Neural crest cell (in vitro differentiated cells): ENCODE results near the gene ZNF124. TPM values are rescaled to one million over a fixed set of nuclear protein-coding genes. Genes with fewer than 3 reads are reported as not detected.
A peak's percentile ranks its signal among the peaks of the same experiment; 100 is the strongest.
"Not testable (repeated sequence)": the region's sequence is repeated elsewhere in the genome, so short reads cannot be mapped to it uniquely, and the experiment has no call there.

Source experiments
- DNase-seq: peaks from one replicate; pipeline ENCODE4 v3.0.0; 2021; ENCODE audit warnings: low read depth, mixed read lengths, low spot score
- H3K27ac Mint-ChIP-seq: one replicate; pipeline ENCODE4 v1.8.0; 2021; ENCODE audit warnings: mild to moderate bottlenecking, mixed read lengths; ENCODE audit not compliant: unreplicated experiment
- H3K27me3 Mint-ChIP-seq: 2 replicates; pipeline ENCODE4 v1.8.0; 2021; ENCODE audit warnings: low read depth, mild to moderate bottlenecking, mixed read lengths
- H3K36me3 Mint-ChIP-seq: 2 replicates; pipeline ENCODE4 v1.8.0; 2021; ENCODE audit warnings: low read depth, mild to moderate bottlenecking, mixed read lengths
- H3K4me1 Mint-ChIP-seq: 2 replicates; pipeline ENCODE4 v1.8.0; 2021; ENCODE audit warnings: mixed read lengths
- H3K4me3 Mint-ChIP-seq: one replicate; pipeline ENCODE4 v1.8.0; 2021; ENCODE audit warnings: mild to moderate bottlenecking, mixed read lengths
- H3K9me3 Mint-ChIP-seq: 2 replicates; pipeline ENCODE4 v1.8.0; 2021; ENCODE audit warnings: mixed read lengths
- total RNA-seq: library from RNA; stranded (reverse); gene quantifications from 2 replicates; pipeline ENCODE4 v1.2.1, GENCODE V29; 2021
- TF ChIP-seq, protein P1 (sequence below): fragments of 200-600 bp; sonication (generic); conservative IDR thresholded peaks from 2 replicates; pipeline ENCODE4 v1.5.0; 2021; ENCODE audit warnings: antibody characterized with exemption, mild to moderate bottlenecking

ZNF124 gene
- total RNA-seq, 1 donor from 2014 or later: 87.0 TPM

DNA sequence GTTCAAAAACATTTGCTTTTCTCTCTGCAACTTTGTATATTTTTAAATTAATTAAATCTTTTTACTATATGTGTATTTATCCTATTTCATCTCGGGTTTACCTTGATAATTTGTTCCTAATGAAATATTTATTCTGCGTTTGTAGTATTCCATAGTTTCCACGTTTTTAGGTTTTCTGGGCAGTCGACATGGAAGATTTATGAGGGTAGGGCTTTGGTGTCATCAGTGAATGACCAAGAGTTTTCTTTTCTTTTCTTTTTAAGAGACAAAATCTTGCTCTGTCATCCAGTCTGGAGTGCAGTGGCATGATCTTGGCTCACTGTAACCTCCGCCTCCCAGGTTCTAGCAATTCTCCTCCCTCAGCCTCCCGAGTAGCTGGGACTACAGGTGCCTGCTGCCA is 50.4 kb downstream of the ZNF124 start:
- H3K27ac Mint-ChIP-seq: no peak overlapping the region
- H3K27me3 Mint-ChIP-seq: no peaks in the 10 kb centered on the region
- peaks cover 3% of the 10 kb centered on the region for H3K9me3 Mint-ChIP-seq
- TF ChIP-seq, protein P1, sequence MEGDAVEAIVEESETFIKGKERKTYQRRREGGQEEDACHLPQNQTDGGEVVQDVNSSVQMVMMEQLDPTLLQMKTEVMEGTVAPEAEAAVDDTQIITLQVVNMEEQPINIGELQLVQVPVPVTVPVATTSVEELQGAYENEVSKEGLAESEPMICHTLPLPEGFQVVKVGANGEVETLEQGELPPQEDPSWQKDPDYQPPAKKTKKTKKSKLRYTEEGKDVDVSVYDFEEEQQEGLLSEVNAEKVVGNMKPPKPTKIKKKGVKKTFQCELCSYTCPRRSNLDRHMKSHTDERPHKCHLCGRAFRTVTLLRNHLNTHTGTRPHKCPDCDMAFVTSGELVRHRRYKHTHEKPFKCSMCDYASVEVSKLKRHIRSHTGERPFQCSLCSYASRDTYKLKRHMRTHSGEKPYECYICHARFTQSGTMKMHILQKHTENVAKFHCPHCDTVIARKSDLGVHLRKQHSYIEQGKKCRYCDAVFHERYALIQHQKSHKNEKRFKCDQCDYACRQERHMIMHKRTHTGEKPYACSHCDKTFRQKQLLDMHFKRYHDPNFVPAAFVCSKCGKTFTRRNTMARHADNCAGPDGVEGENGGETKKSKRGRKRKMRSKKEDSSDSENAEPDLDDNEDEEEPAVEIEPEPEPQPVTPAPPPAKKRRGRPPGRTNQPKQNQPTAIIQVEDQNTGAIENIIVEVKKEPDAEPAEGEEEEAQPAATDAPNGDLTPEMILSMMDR: no peak
- no peak overlapping the region for H3K4me3 Mint-ChIP-seq
- no peaks in the 10 kb centered on the region for H3K4me1 Mint-ChIP-seq
- DNase-seq: no peak
- H3K36me3 Mint-ChIP-seq: peaks cover 12% of the 10 kb centered on the region

DNA sequence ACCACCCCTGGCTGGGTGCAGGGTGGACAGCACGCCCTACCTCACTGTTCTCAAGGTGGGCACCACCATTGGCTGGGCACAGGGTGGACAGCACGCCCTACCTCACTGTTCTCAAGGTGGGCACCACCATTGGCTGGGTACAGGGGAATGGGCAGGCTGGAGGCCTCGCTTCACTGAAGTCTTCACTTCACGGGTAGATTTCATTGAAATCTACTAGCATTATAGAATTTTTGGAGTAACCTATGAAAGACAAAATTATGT is 51.5 kb downstream of the ZNF124 start:
- not testable (repeated sequence) for H3K27me3 Mint-ChIP-seq, H3K4me1 Mint-ChIP-seq, H3K9me3 Mint-ChIP-seq, H3K4me3 Mint-ChIP-seq, H3K27ac Mint-ChIP-seq, DNase-seq
- peaks cover 12% of the 10 kb centered on the region for H3K36me3 Mint-ChIP-seq

DNA sequence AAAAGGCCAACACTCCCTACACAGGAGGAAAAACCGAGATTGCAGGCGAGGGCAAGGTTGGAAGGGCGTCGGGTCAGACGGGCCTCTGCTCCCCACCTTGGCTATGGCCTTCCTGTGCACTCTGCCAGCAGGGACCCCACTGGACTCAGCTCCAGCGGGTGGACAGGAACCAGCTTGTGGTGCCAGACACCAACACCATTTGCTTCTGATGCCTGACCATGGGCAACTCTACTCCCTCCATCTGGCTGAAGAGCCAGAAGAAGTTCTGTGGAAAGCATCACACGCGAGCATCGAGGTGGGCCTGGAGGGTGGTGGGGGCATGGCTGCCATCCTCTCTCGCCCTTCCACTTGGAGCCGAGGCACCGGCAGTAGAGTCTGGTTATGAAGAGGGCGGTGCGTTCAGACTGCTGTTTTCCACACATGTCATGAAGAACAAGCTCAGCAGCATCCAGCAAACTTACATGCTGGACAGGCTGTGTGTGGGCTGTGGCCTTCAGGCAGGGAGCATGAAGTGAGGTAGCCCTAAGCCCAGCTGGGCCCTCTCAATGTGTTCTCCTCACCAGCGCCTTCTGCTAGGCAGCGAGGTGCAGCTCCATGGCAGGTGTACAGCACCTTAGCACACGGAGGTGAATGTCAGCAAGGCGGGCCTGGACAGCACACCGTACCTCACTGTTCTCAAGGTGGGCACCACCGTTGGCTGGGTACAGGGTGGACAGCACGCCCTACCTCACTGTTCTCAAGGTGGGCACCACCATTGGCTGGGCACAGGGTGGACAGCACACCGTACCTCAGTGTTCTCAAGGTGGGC is 52.0 kb downstream of the ZNF124 start:
- H3K27ac Mint-ChIP-seq: no peak overlapping the region
- peaks cover 10% of the 10 kb centered on the region for H3K36me3 Mint-ChIP-seq
- H3K27me3 Mint-ChIP-seq: peaks cover 3% of the 10 kb centered on the region
- peaks cover 3% of the 10 kb centered on the region for H3K9me3 Mint-ChIP-seq
- TF ChIP-seq, protein P1: no peak
- no peak overlapping the region for H3K4me3 Mint-ChIP-seq
- no peak for DNase-seq
- H3K4me1 Mint-ChIP-seq: no peaks in the 10 kb centered on the region

DNA sequence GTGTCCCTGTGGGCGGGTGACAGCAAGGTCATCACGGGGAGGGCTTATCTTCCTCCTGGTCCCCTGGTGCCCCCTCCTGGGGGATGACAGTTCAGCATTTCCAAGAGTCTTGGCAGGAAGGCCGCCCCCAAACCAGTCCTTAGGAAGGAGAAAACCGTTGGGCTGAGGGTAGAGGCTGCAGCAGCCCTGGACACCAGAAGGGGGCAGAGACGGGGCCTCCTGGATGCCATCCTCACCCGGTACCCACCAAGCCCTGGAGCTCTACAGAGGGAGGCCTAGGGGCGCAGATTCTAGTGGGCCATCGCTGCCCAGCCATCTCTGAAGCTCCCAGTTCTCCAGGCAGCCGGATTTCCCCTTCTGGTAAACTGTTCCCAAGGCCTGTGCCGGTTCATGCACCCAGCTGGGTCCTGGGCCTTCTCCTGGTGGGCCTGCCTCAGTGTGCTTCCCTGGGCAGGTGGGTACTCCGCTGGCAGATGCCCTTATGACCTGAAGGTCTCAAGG is 52.8 kb downstream of the ZNF124 start:
- TF ChIP-seq, protein P1: peak; percentile 33
- Mint-ChIP-seq H3K27ac (no peak overlapping the region), H3K4me1 (no peaks in the 10 kb centered on the region), H3K27me3 (peaks cover 3% of the 10 kb centered on the region), H3K9me3 (no peaks in the 10 kb centered on the region), H3K4me3 (no peak overlapping the region), H3K36me3 (peaks cover 5% of the 10 kb centered on the region)
- no peak for DNase-seq

DNA sequence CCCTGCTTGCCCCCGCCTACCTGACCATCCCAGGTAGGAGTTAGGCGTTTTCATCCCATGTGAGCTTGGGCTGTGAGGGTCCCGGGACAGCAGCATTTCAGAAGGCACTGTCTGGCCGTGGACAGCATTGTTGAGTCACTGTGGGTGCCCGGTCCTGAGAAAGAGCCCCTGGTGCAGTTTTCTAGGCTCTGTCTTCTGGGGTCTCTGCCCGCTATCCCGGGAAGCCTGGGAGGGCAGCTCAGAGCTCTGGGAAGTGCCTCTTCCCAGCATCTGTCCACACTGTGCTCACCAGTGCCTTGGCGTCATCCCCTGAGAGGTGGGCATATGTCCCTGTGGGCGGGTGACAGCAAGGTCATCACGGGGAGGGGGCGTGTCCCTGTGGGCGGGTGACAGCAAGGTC is 56.3 kb downstream of the ZNF124 start:
- no peaks in the 10 kb centered on the region for H3K9me3 Mint-ChIP-seq
- no peak for DNase-seq
- TF ChIP-seq, protein P1: no peak
- peak overlapping the region; percentile 41 for H3K4me3 Mint-ChIP-seq
- H3K4me1 Mint-ChIP-seq: peaks cover 5% of the 10 kb centered on the region
- H3K36me3 Mint-ChIP-seq: peaks cover 5% of the 10 kb centered on the region
- H3K27ac Mint-ChIP-seq: no peak overlapping the region
- peaks cover 3% of the 10 kb centered on the region for H3K27me3 Mint-ChIP-seq

DNA sequence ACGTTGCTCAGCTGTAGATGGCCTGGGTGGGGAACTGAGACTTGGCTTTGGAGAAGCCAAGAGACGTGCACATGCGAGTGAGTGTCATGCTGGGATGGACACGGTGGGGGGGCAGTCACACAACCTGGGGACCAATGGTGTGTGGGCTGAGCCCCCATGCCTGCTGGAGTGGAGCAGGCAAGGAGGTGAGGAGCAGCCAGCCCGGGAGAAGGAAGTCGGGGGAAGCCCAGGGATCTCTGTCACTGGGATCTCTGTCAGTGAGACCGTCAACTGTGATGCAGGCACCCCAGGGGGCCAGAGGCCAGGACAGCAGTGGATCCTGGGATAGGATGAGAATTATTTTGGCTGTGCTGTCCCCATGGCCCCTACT is 56.7 kb downstream of the ZNF124 start:
- Mint-ChIP-seq H3K27ac (peak overlapping the region; percentile 43), H3K9me3 (no peaks in the 10 kb centered on the region), H3K36me3 (peaks cover 5% of the 10 kb centered on the region), H3K27me3 (peaks cover 3% of the 10 kb centered on the region), H3K4me3 (peak overlapping the region; percentile 41), H3K4me1 (peaks cover 5% of the 10 kb centered on the region)
- DNase-seq: no peak
- TF ChIP-seq, protein P1: no peak
